ENCODE measurements around the gene POLR2B. TPM values are rescaled to one million over a fixed set of nuclear protein-coding genes. Genes with fewer than 3 reads are reported as not detected.

POLR2B gene
- total RNA-seq, 3 donors from 2014 or later = 56.7 to 78.8 (median 71.9) TPM

- Histone ChIP-seq H3K4me3 (no peak overlapping the region), H3K9me3 (no peaks in the 10 kb centered on the region), H3K4me1 (ENCODE audit: low read depth) (no peaks in the 10 kb centered on the region), H3K36me3 (ENCODE audit: low read depth) (no peaks in the 10 kb centered on the region)
- TF ChIP-seq, protein P1, sequence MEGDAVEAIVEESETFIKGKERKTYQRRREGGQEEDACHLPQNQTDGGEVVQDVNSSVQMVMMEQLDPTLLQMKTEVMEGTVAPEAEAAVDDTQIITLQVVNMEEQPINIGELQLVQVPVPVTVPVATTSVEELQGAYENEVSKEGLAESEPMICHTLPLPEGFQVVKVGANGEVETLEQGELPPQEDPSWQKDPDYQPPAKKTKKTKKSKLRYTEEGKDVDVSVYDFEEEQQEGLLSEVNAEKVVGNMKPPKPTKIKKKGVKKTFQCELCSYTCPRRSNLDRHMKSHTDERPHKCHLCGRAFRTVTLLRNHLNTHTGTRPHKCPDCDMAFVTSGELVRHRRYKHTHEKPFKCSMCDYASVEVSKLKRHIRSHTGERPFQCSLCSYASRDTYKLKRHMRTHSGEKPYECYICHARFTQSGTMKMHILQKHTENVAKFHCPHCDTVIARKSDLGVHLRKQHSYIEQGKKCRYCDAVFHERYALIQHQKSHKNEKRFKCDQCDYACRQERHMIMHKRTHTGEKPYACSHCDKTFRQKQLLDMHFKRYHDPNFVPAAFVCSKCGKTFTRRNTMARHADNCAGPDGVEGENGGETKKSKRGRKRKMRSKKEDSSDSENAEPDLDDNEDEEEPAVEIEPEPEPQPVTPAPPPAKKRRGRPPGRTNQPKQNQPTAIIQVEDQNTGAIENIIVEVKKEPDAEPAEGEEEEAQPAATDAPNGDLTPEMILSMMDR (IDR thresholded peaks at IDR 0.05) = no peak
- no peak for DNase-seq
- no peak for ATAC-seq
- intact Hi-C loops (cut with DNase I, micrococcal nuclease) = no loop called here
Measured at GRCh38 chr4:56940971-56941370, 37.7 kb upstream of the POLR2B start.

DNA sequence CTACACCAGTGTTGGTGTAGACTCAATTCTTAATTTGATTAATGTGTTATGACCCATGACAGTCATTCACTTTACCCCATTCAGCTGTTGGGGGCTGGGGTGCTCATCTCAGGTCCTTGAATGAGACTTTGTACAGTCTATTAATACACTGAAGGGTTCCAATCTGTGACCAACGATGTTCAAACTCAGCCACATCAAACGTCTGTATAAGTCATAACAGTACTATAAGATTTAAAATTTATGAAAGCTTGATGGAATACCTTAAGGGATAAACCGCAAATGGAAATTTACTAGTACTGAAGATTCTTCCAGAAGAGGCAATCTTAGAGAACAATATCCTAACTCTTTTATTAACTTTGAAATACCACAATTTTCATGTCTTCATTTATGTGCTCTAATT, 37.3 kb upstream of the POLR2B start:
- TF ChIP-seq, protein P1 (IDR thresholded peaks at IDR 0.05) = no peak

GRCh38 chr4:56953680-56954520, 24.8 kb upstream of the POLR2B start:
- Histone ChIP-seq H3K4me3 (no peak overlapping the region), H3K4me1 (ENCODE audit: low read depth) (peaks cover 7% of the 10 kb centered on the region), H3K9me3 (no peaks in the 10 kb centered on the region), H3K36me3 (ENCODE audit: low read depth) (no peaks in the 10 kb centered on the region)
- TF ChIP-seq, protein P1 (IDR thresholded peaks at IDR 0.05) = no peak
- ATAC-seq (no peak), DNase-seq (no peak)
- intact Hi-C loops (cut with DNase I, micrococcal nuclease) = no loop called here

More for the DNA sequence above, 37.3 kb upstream of the POLR2B start:
- ATAC-seq (no peak), DNase-seq (no peak)
- Histone ChIP-seq H3K36me3 (ENCODE audit: low read depth) (no peaks in the 10 kb centered on the region), H3K4me3 (no peak overlapping the region), H3K4me1 (ENCODE audit: low read depth) (no peaks in the 10 kb centered on the region), H3K9me3 (no peaks in the 10 kb centered on the region)
- intact Hi-C loops (cut with DNase I, micrococcal nuclease) = no loop called here

DNA sequence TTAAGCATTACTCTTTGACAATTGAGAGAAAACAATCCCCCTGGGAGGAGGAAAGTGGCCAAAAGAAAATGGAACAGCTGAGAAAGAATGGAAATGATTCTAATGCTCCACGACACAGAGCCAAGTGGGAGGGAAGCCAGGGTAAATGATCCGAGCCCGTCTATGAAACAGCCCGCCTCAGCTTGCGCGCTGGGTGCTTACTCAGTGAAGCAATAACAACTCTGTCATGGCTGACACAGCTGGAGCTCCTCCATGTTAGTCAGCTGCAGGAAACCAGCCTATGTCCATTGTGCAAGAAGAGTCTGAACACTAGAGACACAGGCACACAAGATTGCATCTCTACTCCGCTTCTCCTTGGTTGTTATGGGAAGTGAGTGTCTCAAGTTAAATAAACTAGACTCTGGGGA, 20.6 kb upstream of the POLR2B start:
- no peaks in the 10 kb centered on the region for H3K36me3 ChIP-seq (ENCODE audit: low read depth)

DNA sequence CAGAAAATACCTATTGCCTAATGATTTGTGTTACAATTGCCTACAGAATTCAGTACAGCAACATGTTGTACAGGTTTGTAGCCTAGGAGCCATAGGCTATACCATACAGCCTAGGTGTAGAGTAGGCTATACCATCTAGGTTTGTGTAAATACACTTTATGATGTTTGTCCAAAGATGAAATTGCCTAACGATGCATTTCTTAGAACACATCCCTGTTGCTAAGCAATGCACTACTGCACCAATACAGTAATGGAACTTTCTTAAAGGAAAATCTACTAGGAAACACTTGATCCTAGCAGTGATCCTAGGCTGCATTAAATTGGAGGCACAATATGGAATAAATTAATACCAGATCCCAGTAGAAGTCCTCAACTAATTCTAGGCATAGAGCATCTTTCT, 19.6 kb upstream of the POLR2B start:
- Histone ChIP-seq H3K4me3 (no peak overlapping the region), H3K36me3 (ENCODE audit: low read depth) (peaks cover 6% of the 10 kb centered on the region), H3K4me1 (ENCODE audit: low read depth) (peaks cover 7% of the 10 kb centered on the region), H3K9me3 (no peaks in the 10 kb centered on the region)
- DNase-seq (peak in 1 of 3 donors; percentile 19), ATAC-seq (peak; percentile 92)
- intact Hi-C loops (cut with DNase I, micrococcal nuclease) = no loop called here
- TF ChIP-seq, protein P1 (IDR thresholded peaks at IDR 0.05) = no peak

More for the DNA sequence above, 20.6 kb upstream of the POLR2B start:
- DNase-seq (peak; percentile 59 to 74 (median 62)), ATAC-seq (peak; percentile 74)
- intact Hi-C loops (cut with DNase I, micrococcal nuclease) = no loop called here
- Histone ChIP-seq H3K9me3 (no peaks in the 10 kb centered on the region), H3K4me3 (no peak overlapping the region), H3K4me1 (ENCODE audit: low read depth) (peaks cover 7% of the 10 kb centered on the region)
- TF ChIP-seq, protein P1 (IDR thresholded peaks at IDR 0.05) = no peak
